B cell (primary cell): ENCODE measurements around the gene HSPA14. TPM values are rescaled to one million over a fixed set of nuclear protein-coding genes. Genes with fewer than 3 reads are reported as not detected.

Experiments used
- ATAC-seq: fragments of 200-7000 bp; cut with Tn5 transposase; one replicate; pipeline ENCODE4 v1.10.0; 2021; ENCODE audit warnings: low read depth, mild to moderate bottlenecking, moderate number of reproducible peaks, moderate library complexity
- CTCF ChIA-PET: fragments of 350-600 bp; sonication (Branson Sonifier 250); formaldehyde crosslinking; loops from one replicate; lab custom pipeline; 2021; ENCODE audit warnings: antibody characterized with exemption, inconsistent platforms; lab: Charles Lee
- POLR2A ChIA-PET: fragments of 350-600 bp; sonication (Branson Sonifier 250); formaldehyde crosslinking; loops from one replicate; lab custom pipeline; 2021; ENCODE audit warnings: antibody characterized with exemption; lab: Charles Lee
- DNase-seq: peaks from one replicate; pipeline ENCODE4 v3.0.0; 2013
- H2AFZ ChIP-seq: 2 replicates; pipeline ENCODE4 v1.6.1; 2012; ENCODE audit warnings: mild to moderate bottlenecking, low read depth, low read length; ENCODE audit not compliant: insufficient read depth, poor library complexity, severe bottlenecking
- H3K27ac ChIP-seq, 2 donors: 1 replicate in 1 of 2; 2 replicates in 1 of 2; pipeline ENCODE4 v1.5.1; 2012 to 2013; ENCODE audit warnings: low read length in 2 of 2, mild to moderate bottlenecking in 2 of 2, moderate library complexity in 1 of 2
- H3K27me3 ChIP-seq, 4 experiments: fragments of 200-600 bp in 1 of 4; sonication (generic) in 1 of 4; replicated peaks in 1 of 4; 1 replicate in 2 of 4; 2 replicates in 2 of 4; pipeline versions ENCODE4 v1.6.1 to v1.7.0; 2013 to 2016; ENCODE audit warnings: low read length in 3 of 4, mild to moderate bottlenecking in 2 of 4, mixed read lengths in 1 of 4, moderate library complexity in 1 of 4; ENCODE audit not compliant: insufficient read depth in 4 of 4, control insufficient read depth in 3 of 4; ENCODE audit errors: control extremely low read depth in 1 of 4
- H3K36me3 ChIP-seq, 2 experiments: replicated peaks in 1 of 2; 1 replicate in 1 of 2; 2 replicates in 1 of 2; pipeline versions ENCODE4 v1.6.1 to v1.7.1; 2013; ENCODE audit warnings: low read length in 1 of 2; ENCODE audit not compliant: insufficient read depth in 2 of 2, control insufficient read depth in 1 of 2; ENCODE audit errors: control extremely low read depth in 1 of 2, extremely low read depth in 1 of 2
- H3K4me1 ChIP-seq, 2 donors: fragments of 200-600 bp in 1 of 2; sonication (generic) in 1 of 2; 1 replicate in 1 of 2; 2 replicates in 1 of 2; pipeline versions ENCODE4 v1.5.1 to v1.6.1; 2013 to 2017; ENCODE audit warnings: low read length in 2 of 2; ENCODE audit not compliant: control insufficient read depth in 2 of 2, insufficient read depth in 2 of 2
- H3K4me2 ChIP-seq: replicated peaks from 2 replicates; pipeline ENCODE3; 2012; ENCODE audit warnings: mild to moderate bottlenecking, low read depth, low read length; ENCODE audit not compliant: poor library complexity, severe bottlenecking
- H3K4me3 ChIP-seq, 5 experiments: fragments of 200-600 bp in 1 of 5; sonication (generic) in 1 of 5; 1 replicate in 3 of 5; 2 replicates in 2 of 5; pipeline versions ENCODE4 v1.5.1 to v1.7.0; 2011 to 2016; ENCODE audit warnings: low read length in 4 of 5, mild to moderate bottlenecking in 4 of 5, low read depth in 2 of 5, control low read depth in 1 of 5, moderate library complexity in 1 of 5; ENCODE audit not compliant: insufficient read depth in 1 of 5; ENCODE audit errors: control extremely low read depth in 1 of 5, extremely low read depth in 1 of 5
- H3K79me2 ChIP-seq: fragments of 200-600 bp; sonication (generic); one replicate; pipeline ENCODE4 v1.6.0; 2016; ENCODE audit warnings: low read length; ENCODE audit not compliant: control insufficient read depth, insufficient read depth
- H3K9ac ChIP-seq: fragments of 200-600 bp; sonication (generic); 2 replicates; pipeline ENCODE4 v1.6.1; 2017; ENCODE audit warnings: mild to moderate bottlenecking, low read length, moderate library complexity
- H3K9me3 ChIP-seq, 3 donors: one replicate each; pipeline versions ENCODE4 v1.6.1 to v1.7.1; 2013; ENCODE audit warnings: low read length in 2 of 3; ENCODE audit not compliant: control insufficient read depth in 2 of 3, insufficient read depth in 1 of 3; ENCODE audit errors: control extremely low read depth in 1 of 3
- H4K20me1 ChIP-seq: 2 replicates; pipeline ENCODE4 v1.6.0; 2012; ENCODE audit warnings: mild to moderate bottlenecking, low read length; ENCODE audit not compliant: insufficient read depth, control insufficient read depth, poor library complexity, severe bottlenecking
- H3K27ac Mint-ChIP-seq: one replicate; pipeline ENCODE4 v1.8.0; 2021; ENCODE audit warnings: mixed read lengths
- H3K27me3 Mint-ChIP-seq: one replicate; pipeline ENCODE4 v1.8.0; 2021; ENCODE audit warnings: mixed read lengths
- H3K4me1 Mint-ChIP-seq: one replicate; pipeline ENCODE4 v1.8.0; 2021; ENCODE audit warnings: mixed read lengths
- H3K4me3 Mint-ChIP-seq: one replicate; pipeline ENCODE4 v1.8.0; 2021; ENCODE audit warnings: mixed read lengths
- H3K9me3 Mint-ChIP-seq: one replicate; pipeline ENCODE4 v1.8.0; 2022; ENCODE audit warnings: mixed read lengths; ENCODE audit not compliant: insufficient read depth
- EZH2 ChIP-seq: IDR thresholded peaks from 2 replicates; pipeline ENCODE4 v1.6.1; 2012; ENCODE audit warnings: borderline replicate concordance, low read depth, mild to moderate bottlenecking, moderate library complexity, low read length; ENCODE audit not compliant: insufficient read depth, poor library complexity, severe bottlenecking
- WGBS: methylation state at CpG from one replicate; pipeline ENCODE4 v1.1.5; 2013; ENCODE audit warnings: missing lambda C conversion rate; ENCODE audit not compliant: insufficient coverage; 5-methylcytosine and 5-hydroxymethylcytosine counted together
- intact Hi-C: fragments of 100-400 bp; cut with micrococcal nuclease; formaldehyde crosslinking; loops from one replicate; pipeline ENCODE4 v1.10.0; 2022
- polyA plus RNA-seq: library from polyadenylated mRNA; depleted of rRNA; stranded (reverse); fragments of >200 nt; gene quantifications from 2 replicates; pipeline ENCODE4 v1.2.3, GENCODE V29; 2012
- total RNA-seq, 2 donors: library from RNA; stranded (reverse); fragments of 120-200 nt in 1 of 2; gene quantifications; 1 replicate in 1 of 2; 2 replicates in 1 of 2; pipeline versions ENCODE4 v1.2.3 to v1.2.4, GENCODE V29; 2013 to 2022
- TF ChIP-seq, protein P1 (sequence below): fragments of 200-600 bp; IDR thresholded peaks from one replicate; pipeline ENCODE4 v1.8.0; 2022; ENCODE audit warnings: antibody characterized with exemption, mild to moderate bottlenecking

HSPA14 gene
- total and polyA plus RNA-seq, 2 donors (not counting 1 experiment from before 2014, with no cell fraction given) = 10.8 to 12.8 TPM

DNA sequence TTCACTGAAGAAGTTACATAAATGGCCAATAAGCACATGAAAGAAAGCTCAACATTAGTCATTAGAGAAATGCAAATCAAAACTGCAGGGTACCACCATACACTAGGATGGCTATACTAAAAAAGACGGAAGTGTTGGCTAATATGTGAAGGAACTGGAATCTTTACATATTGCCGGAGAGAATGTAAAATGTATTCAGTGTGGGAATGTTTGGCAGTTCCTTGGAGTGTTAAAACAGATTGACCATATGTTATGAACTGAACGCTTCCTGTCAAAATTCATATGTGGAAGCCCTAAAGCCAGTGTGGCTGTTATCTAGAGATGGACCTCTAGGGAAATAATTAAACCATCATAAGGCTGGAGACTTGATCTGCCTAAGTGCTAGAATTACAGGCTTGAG lies 73.7 kb downstream of the HSPA14 start:
- no peak overlapping the region for H2AFZ ChIP-seq
- no peaks in the 10 kb centered on the region for H3K27me3 ChIP-seq
- H3K4me1 ChIP-seq = no peaks in the 10 kb centered on the region
- ChIA-PET CTCF (no interaction called here), POLR2A (no interaction called here)
- no peak overlapping the region for H3K27ac ChIP-seq
- no peak for ATAC-seq
- Mint-ChIP-seq H3K27me3 (no peaks in the 10 kb centered on the region), H3K4me3 (no peak overlapping the region), H3K27ac (no peak overlapping the region), H3K4me1 (peaks cover 4% of the 10 kb centered on the region), H3K9me3 (peaks cover 3% of the 10 kb centered on the region)
- peaks cover 16 to 89% of the 10 kb centered on the region in 2 experiments for H3K36me3 ChIP-seq
- H4K20me1 ChIP-seq = no peaks in the 10 kb centered on the region
- 100% methylated on average over 3 of the region's 3 CpGs for WGBS
- H3K4me2 ChIP-seq = no peak overlapping the region
- H3K9ac ChIP-seq = no peak overlapping the region
- no peak overlapping the region for H3K4me3 ChIP-seq
- H3K79me2 ChIP-seq = peaks cover 10% of the 10 kb centered on the region
- H3K9me3 ChIP-seq = peaks cover 0 to 1% (median 0%) of the 10 kb centered on the region in 3 donors
- intact Hi-C loops = no loop called here
- DNase-seq = no peak
- TF ChIP-seq EZH2 = no peak
- TF ChIP-seq, protein P1, sequence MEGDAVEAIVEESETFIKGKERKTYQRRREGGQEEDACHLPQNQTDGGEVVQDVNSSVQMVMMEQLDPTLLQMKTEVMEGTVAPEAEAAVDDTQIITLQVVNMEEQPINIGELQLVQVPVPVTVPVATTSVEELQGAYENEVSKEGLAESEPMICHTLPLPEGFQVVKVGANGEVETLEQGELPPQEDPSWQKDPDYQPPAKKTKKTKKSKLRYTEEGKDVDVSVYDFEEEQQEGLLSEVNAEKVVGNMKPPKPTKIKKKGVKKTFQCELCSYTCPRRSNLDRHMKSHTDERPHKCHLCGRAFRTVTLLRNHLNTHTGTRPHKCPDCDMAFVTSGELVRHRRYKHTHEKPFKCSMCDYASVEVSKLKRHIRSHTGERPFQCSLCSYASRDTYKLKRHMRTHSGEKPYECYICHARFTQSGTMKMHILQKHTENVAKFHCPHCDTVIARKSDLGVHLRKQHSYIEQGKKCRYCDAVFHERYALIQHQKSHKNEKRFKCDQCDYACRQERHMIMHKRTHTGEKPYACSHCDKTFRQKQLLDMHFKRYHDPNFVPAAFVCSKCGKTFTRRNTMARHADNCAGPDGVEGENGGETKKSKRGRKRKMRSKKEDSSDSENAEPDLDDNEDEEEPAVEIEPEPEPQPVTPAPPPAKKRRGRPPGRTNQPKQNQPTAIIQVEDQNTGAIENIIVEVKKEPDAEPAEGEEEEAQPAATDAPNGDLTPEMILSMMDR = no peak

DNA sequence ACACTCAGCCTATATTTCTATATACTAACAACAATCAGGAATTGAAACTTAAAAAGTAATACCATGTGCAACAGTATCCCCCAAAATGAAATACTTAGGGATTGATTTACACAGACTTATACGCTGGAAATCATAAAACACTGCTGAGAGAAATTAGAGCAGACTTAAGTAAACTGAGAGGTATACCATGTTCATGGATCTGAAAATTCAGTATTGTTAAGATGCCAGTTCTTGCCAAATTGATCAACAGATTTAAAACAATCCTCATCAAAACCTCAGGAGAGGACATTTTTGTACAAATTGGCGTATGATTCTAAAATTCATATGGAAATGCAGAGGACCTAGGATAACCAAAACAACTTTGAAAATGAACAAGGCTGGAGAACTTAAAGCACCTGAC lies 78.5 kb downstream of the HSPA14 start:
- peaks cover 29% of the 10 kb centered on the region for H3K79me2 ChIP-seq
- TF ChIP-seq, protein P1 = no peak
- TF ChIP-seq EZH2 = no peak
- H3K9ac ChIP-seq = no peak overlapping the region
- no peak overlapping the region for H3K27ac ChIP-seq
- peaks cover 40 to 92% of the 10 kb centered on the region in 2 experiments for H3K36me3 ChIP-seq
- H3K4me1 ChIP-seq = no peaks in the 10 kb centered on the region
- H3K9me3 Mint-ChIP-seq = peaks cover 3% of the 10 kb centered on the region
- H3K9me3 ChIP-seq = peaks cover 5 to 10% (median 6%) of the 10 kb centered on the region in 3 donors
- no peak overlapping the region for H3K4me3 Mint-ChIP-seq
- H3K4me1 Mint-ChIP-seq = peaks cover 4% of the 10 kb centered on the region
- no peak overlapping the region for H3K4me3 ChIP-seq
- no peak overlapping the region for H3K4me2 ChIP-seq
- no CpG with 5 or more reads among the region's 2 CpGs for WGBS
- H3K27me3 Mint-ChIP-seq = no peaks in the 10 kb centered on the region
- ATAC-seq (no peak), DNase-seq (no peak)
- ChIA-PET POLR2A (no interaction called here), CTCF (interaction anchor here (1.3 kb wide), 1 partner anchor 11 kb away, joined by 5 read pairs; no protein-coding TSS in a partner anchor)
- peaks cover 6% of the 10 kb centered on the region for H4K20me1 ChIP-seq
- H3K27me3 ChIP-seq = no peaks in the 10 kb centered on the region
- no peak overlapping the region for H2AFZ ChIP-seq
- H3K27ac Mint-ChIP-seq = no peak overlapping the region
- intact Hi-C loops = no loop called here
